MM.1S (cell line): Measurements from ENCODE around the gene ATP2C1.

Experiments
- DNase-seq: peaks from one replicate; pipeline ENCODE4 v3.0.0-alpha.2; 2015
- H2AFZ ChIP-seq: fragments of 300-600 bp; sonication (generic); 2 replicates; pipeline ENCODE4 v1.6.0; 2016; ENCODE audit warnings: antibody characterized with exemption, low read length
- H3F3A ChIP-seq: fragments of 300-600 bp; sonication (generic); 2 replicates; pipeline ENCODE4 v1.6.1; 2016; ENCODE audit warnings: mild to moderate bottlenecking, antibody characterized with exemption, low read length, moderate library complexity, mixed read lengths; ENCODE audit not compliant: insufficient read depth
- H3K27ac ChIP-seq: fragments of 300-600 bp; sonication (generic); 2 replicates; pipeline ENCODE4 v1.5.1; 2016; ENCODE audit warnings: mild to moderate bottlenecking, low read length
- H3K27me3 ChIP-seq: fragments of 300-600 bp; sonication (generic); replicated peaks from 2 replicates; pipeline ENCODE4 v1.6.0; 2016; ENCODE audit warnings: low read length; ENCODE audit not compliant: insufficient read depth
- H3K36me3 ChIP-seq: fragments of 300-600 bp; sonication (generic); replicated peaks from 2 replicates; pipeline ENCODE4 v1.6.1; 2016; ENCODE audit warnings: mild to moderate bottlenecking, low read length, mixed read lengths; ENCODE audit not compliant: insufficient read depth
- H3K4me1 ChIP-seq: fragments of 300-600 bp; sonication (generic); 2 replicates; pipeline ENCODE4 v1.6.1; 2016; ENCODE audit warnings: low read length, mixed read lengths
- H3K4me2 ChIP-seq: fragments of 300-600 bp; sonication (generic); 2 replicates; pipeline ENCODE4 v1.6.0; 2016; ENCODE audit warnings: low read depth, low read length
- H3K4me3 ChIP-seq: fragments of 300-600 bp; sonication (generic); 2 replicates; pipeline ENCODE4 v1.5.1; 2016; ENCODE audit warnings: low read length, mixed read lengths
- H3K79me2 ChIP-seq: fragments of 300-600 bp; sonication (generic); 2 replicates; pipeline ENCODE4 v1.6.1; 2016; ENCODE audit warnings: mixed run types, low read length, mixed read lengths
- H3K9ac ChIP-seq: fragments of 300-600 bp; sonication (generic); 2 replicates; pipeline ENCODE4 v1.6.1; 2016; ENCODE audit warnings: low read length, mixed read lengths
- H3K9me2 ChIP-seq: fragments of 300-600 bp; sonication (generic); replicated peaks from 2 replicates; pipeline ENCODE4 v1.6.1; 2016; ENCODE audit warnings: mild to moderate bottlenecking, low read length, mixed read lengths; ENCODE audit not compliant: insufficient read depth
- H3K9me3 ChIP-seq: fragments of 300-600 bp; sonication (generic); replicated peaks from 2 replicates; pipeline ENCODE4 v1.6.1; 2016; ENCODE audit warnings: mild to moderate bottlenecking, low read length, mixed read lengths; ENCODE audit not compliant: insufficient read depth
- H4K20me1 ChIP-seq: fragments of 300-600 bp; sonication (generic); 2 replicates; pipeline ENCODE4 v1.6.1; 2016; ENCODE audit warnings: mild to moderate bottlenecking, low read length, moderate library complexity, mixed read lengths; ENCODE audit not compliant: insufficient read depth
- EZH2 ChIP-seq: fragments of 300-600 bp; sonication (generic); optimal IDR thresholded peaks from 2 replicates; pipeline ENCODE3; 2017; ENCODE audit warnings: low read depth, mild to moderate bottlenecking, antibody characterized with exemption, low read length, mixed read lengths
- EZH2phosphoT487 ChIP-seq: fragments of 300-600 bp; sonication (generic); IDR thresholded peaks from 2 replicates; pipeline ENCODE4 v1.6.1; 2018; ENCODE audit warnings: antibody characterized with exemption, low read length
- TF ChIP-seq, protein P1 (sequence below): fragments of 300-600 bp; sonication (generic); IDR thresholded peaks from 2 replicates; pipeline ENCODE4 v1.5.1; 2016; ENCODE audit warnings: antibody characterized with exemption, low read length, mixed read lengths

Gene ATP2C1

DNA sequence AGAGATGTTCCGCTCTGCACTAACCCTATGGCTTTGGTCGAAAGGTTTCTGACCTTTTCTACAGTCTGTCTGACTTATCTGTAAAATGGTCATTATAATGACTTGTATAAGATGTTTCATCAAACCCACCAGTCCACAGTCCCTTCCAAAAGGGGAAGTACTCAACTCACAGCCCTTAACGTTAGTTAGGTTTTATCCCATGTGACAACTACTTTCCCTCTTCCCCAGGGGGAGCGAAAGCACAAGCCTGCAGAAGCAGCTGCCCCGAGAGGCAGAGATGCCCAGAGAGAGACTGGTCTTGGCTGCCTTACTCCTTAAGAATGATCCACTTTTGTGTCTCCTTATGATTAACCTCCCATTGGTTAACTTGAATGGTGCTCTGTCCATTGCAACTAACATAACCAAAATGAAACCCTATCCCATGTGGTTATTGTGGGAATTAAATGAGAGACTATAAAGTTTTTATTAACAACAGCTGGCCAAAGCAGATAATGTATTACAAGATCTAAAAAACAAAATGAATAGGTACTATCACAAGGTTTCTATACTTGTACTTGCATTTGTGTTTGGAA lies 126.3 kb downstream of the ATP2C1 start:
- H3K36me3 ChIP-seq, result no peaks in the 10 kb centered on the region
- no peak overlapping the region for H3K4me3 ChIP-seq
- H3F3A ChIP-seq, result no peaks in the 10 kb centered on the region
- no peaks in the 10 kb centered on the region for H3K27me3 ChIP-seq
- no peak overlapping the region for H3K27ac ChIP-seq
- no peak overlapping the region for H3K4me2 ChIP-seq
- H3K79me2 ChIP-seq, result no peaks in the 10 kb centered on the region
- no peak overlapping the region for H3K9ac ChIP-seq
- H3K4me1 ChIP-seq, result peaks cover under 1% of the 10 kb centered on the region; the same call in 1 of the 2 replicates
- DNase-seq, result no peak
- no peaks in the 10 kb centered on the region for H3K9me3 ChIP-seq
- no peaks in the 10 kb centered on the region for H4K20me1 ChIP-seq
- no peaks in the 10 kb centered on the region for H3K9me2 ChIP-seq
- no peak overlapping the region for H2AFZ ChIP-seq
- TF ChIP-seq EZH2 (no peak), EZH2phosphoT487 (no peak)
- TF ChIP-seq, protein P1, sequence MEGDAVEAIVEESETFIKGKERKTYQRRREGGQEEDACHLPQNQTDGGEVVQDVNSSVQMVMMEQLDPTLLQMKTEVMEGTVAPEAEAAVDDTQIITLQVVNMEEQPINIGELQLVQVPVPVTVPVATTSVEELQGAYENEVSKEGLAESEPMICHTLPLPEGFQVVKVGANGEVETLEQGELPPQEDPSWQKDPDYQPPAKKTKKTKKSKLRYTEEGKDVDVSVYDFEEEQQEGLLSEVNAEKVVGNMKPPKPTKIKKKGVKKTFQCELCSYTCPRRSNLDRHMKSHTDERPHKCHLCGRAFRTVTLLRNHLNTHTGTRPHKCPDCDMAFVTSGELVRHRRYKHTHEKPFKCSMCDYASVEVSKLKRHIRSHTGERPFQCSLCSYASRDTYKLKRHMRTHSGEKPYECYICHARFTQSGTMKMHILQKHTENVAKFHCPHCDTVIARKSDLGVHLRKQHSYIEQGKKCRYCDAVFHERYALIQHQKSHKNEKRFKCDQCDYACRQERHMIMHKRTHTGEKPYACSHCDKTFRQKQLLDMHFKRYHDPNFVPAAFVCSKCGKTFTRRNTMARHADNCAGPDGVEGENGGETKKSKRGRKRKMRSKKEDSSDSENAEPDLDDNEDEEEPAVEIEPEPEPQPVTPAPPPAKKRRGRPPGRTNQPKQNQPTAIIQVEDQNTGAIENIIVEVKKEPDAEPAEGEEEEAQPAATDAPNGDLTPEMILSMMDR, result no peak

- Histone ChIP-seq H3K4me2 (peak overlapping the region; percentile 82), H2AFZ (0 out of 2 replicates have a peak overlapping the region, but pooled peaks have one; percentile 95), H3K27ac (no peak overlapping the region), H3K4me1 (peaks cover 15% of the 10 kb centered on the region), H3K27me3 (no peaks in the 10 kb centered on the region), H3K9me3 (no peaks in the 10 kb centered on the region), H3K9me2 (no peaks in the 10 kb centered on the region), H3F3A (no peaks in the 10 kb centered on the region), H3K79me2 (no peaks in the 10 kb centered on the region), H4K20me1 (no peaks in the 10 kb centered on the region), H3K4me3 (no peak overlapping the region), H3K9ac (no peak overlapping the region), H3K36me3 (no peaks in the 10 kb centered on the region)
- no peak for DNase-seq
- TF ChIP-seq, protein P1, result no peak
- no peak for TF ChIP-seq EZH2
- TF ChIP-seq EZH2phosphoT487, result no peak
Measured at GRCh38 chr3:131025539-131025938, 131.7 kb downstream of the ATP2C1 start.

DNA sequence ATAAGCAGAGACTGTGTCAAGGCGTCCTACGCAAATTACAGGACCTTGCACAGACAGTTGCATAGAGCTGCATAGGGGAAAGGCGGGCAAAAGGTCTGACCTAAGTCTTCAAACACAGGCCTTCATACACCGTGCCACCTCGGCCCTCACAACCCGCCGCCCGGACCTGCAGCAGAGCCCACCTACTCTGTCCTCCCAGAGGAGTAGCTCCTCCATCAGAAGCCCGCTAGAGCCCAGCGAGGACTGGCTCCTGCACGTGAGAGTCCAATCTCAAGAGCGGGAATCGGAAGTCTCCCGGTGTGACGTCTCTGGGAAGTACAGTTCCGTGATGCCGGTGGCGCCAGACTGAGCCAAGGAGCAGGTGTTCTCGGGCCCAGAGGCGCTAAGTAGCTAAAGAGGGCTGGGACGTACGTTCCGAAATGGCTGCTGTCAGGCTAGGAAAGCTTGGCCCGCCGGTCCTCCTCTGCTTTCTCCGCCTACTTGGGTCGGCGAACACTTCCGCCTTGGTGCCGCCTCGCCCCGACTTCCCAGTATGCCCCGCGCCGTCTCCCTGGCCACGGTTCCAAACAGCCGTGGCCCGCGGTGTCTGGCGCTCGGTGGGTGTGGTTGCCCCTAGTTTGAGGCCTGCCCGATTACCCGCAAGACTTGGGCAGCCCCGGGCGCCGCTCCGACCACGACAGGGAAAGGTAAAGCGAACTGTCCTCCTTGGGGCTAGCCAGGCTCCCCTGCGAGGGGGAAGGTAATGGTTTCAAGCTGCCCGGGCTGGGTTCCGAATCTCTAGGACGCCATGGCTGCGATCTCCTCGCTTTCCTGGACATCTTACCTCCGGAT lies 132.7 kb downstream of the ATP2C1 start, which contains the start of the genes ASTE1 and NEK11:
TSS of gene ASTE1 (minus strand) at position 505 of the 831 bp plus-strand sequence. CDS start 1,519 bp downstream, outside the sequence.
TSS of gene NEK11 (plus strand) at position 557 of the 831 bp plus-strand sequence. CDS start 2,832 bp downstream, outside the sequence.
- peak; percentile 88 for DNase-seq
- H3K27me3 ChIP-seq, result no peaks in the 10 kb centered on the region
- H2AFZ ChIP-seq, result peak within 1 kb of the TSS; percentile 95
- H3K27ac ChIP-seq, result peak within 1 kb of the TSS; percentile 63; the same call in 1 of the 2 replicates
- H3K4me3 ChIP-seq, result peak within 1 kb of the TSS; percentile 86
- TF ChIP-seq, protein P1, result no peak
- TF ChIP-seq EZH2phosphoT487 (no peak), EZH2 (no peak)
- H3F3A ChIP-seq, result no peaks in the 10 kb centered on the region
- no peaks in the 10 kb centered on the region for H3K9me3 ChIP-seq
- no peaks in the 10 kb centered on the region for H3K36me3 ChIP-seq
- no peaks in the 10 kb centered on the region for H4K20me1 ChIP-seq
- H3K4me2 ChIP-seq, result peak within 1 kb of the TSS; percentile 82
- H3K79me2 ChIP-seq, result no peaks in the 10 kb centered on the region
- H3K9me2 ChIP-seq, result no peaks in the 10 kb centered on the region
- H3K9ac ChIP-seq, result peak within 1 kb of the TSS; percentile 89
- H3K4me1 ChIP-seq, result peaks cover 15% of the 10 kb centered on the region
